GM12878 (cell line): ENCODE results near the gene ADCY7. TPM values are rescaled to one million over a fixed set of nuclear protein-coding genes. Genes with fewer than 3 reads are reported as not detected.

Source experiments
- ATAC-seq: fragments of 200-7000 bp; cut with Tn5 transposase; 3 replicates; pipeline ENCODE4 v1.9.1; 2020; ENCODE audit warnings: mild to moderate bottlenecking, moderate library complexity
- BruUV-seq: library from RNA; stranded (reverse); fragments of 400-500 nt; replicated peaks from 2 replicates; lab custom pipeline; 2021; lab: Mats Ljungman, UMichigan
- CTCF ChIA-PET: fragments of 300-600 bp; sonication (Branson Sonifier 250); formaldehyde crosslinking; extraction: SDS; loops from one replicate; lab custom pipeline; 2021; ENCODE audit warnings: inconsistent platforms; lab: Yijun Ruan, JAX
- POLR2A ChIA-PET: fragments of 350-600 bp; formaldehyde crosslinking; extraction: SDS; loops from one replicate; lab custom pipeline; 2021; ENCODE audit warnings: inconsistent platforms; lab: Charles Lee
- RAD21 ChIA-PET: fragments of 300-600 bp; sonication (Branson Sonifier 250); formaldehyde crosslinking; loops from one replicate; lab custom pipeline; 2023; ENCODE audit warnings: antibody characterized with exemption; ENCODE audit not compliant: unreplicated experiment; lab: Charles Lee
- SMC1A ChIA-PET: fragments of 300-600 bp; sonication (Branson Sonifier 250); formaldehyde crosslinking; loops from one replicate; lab custom pipeline; 2023; ENCODE audit not compliant: unreplicated experiment, uncharacterized antibody; lab: Charles Lee
- DNase-seq: peaks from one replicate; pipeline ENCODE4 v3.0.0-alpha.2; 2011; ENCODE audit warnings: low read depth, low spot score
- FAIRE-seq: peaks from 3 replicates; lab custom pipeline; 2011; peaks lifted over from hg19 to GRCh38; lab: Jason Lieb, UNC
- H2AFZ ChIP-seq: 2 replicates; pipeline ENCODE4 v1.6.0; 2011; ENCODE audit warnings: low read depth, low read length, control low read depth; ENCODE audit not compliant: control insufficient read depth
- H3K27ac ChIP-seq: 2 replicates; pipeline ENCODE4 v1.5.1; 2011; ENCODE audit warnings: control low read depth; ENCODE audit not compliant: control insufficient read depth, insufficient read depth
- H3K27me3 ChIP-seq, 2 experiments: replicated peaks in 1 of 2; 2 replicates each; pipeline versions ENCODE4 v1.6.0 to v1.6.1; 2011; ENCODE audit warnings: low read length in 1 of 2; ENCODE audit not compliant: control insufficient read depth in 2 of 2, insufficient read depth in 2 of 2
- H3K36me3 ChIP-seq, 2 experiments: 2 replicates each; pipeline ENCODE4 v1.5.1; 2011; ENCODE audit warnings: low read length in 1 of 2; ENCODE audit not compliant: control insufficient read depth in 2 of 2, insufficient read depth in 2 of 2
- H3K4me1 ChIP-seq: 2 replicates; pipeline ENCODE4 v1.6.1; 2011; ENCODE audit warnings: mild to moderate bottlenecking, low read length, moderate library complexity, mixed read lengths; ENCODE audit not compliant: control insufficient read depth, insufficient read depth
- H3K4me2 ChIP-seq: 2 replicates; pipeline ENCODE4 v1.6.0; 2011; ENCODE audit warnings: control low read depth; ENCODE audit not compliant: control insufficient read depth, insufficient read depth
- H3K4me3 ChIP-seq: fragments of 200-600 bp; sonication (generic); 2 replicates; pipeline ENCODE4 v1.5.1; 2016
- H3K79me2 ChIP-seq: 2 replicates; pipeline ENCODE4 v1.6.0; 2011; ENCODE audit warnings: low read length; ENCODE audit not compliant: control insufficient read depth, insufficient read depth
- H3K9ac ChIP-seq: 2 replicates; pipeline ENCODE4 v1.8.0; 2011; ENCODE audit warnings: low read length, control low read depth, mixed read lengths; ENCODE audit not compliant: control insufficient read depth, insufficient read depth
- H3K9me3 ChIP-seq: replicated peaks from 3 replicates; pipeline ENCODE4 v1.5.1; 2011; ENCODE audit warnings: mild to moderate bottlenecking, low read length; ENCODE audit not compliant: control insufficient read depth, insufficient read depth
- H4K20me1 ChIP-seq: 2 replicates; pipeline ENCODE4 v1.6.0; 2011; ENCODE audit not compliant: control insufficient read depth, insufficient read depth
- ATF2 ChIP-seq: IDR thresholded peaks from 2 replicates; pipeline ENCODE4 v1.6.1; 2012; ENCODE audit warnings: low read length, inconsistent platforms
- BHLHE40 ChIP-seq, 2 experiments: fragments of 450-650 bp in 1 of 2; IDR thresholded peaks; 2 replicates each; pipeline ENCODE4 v1.6.1; 2011 to 2017; ENCODE audit warnings: low read depth in 2 of 2, borderline replicate concordance in 1 of 2, improper control_type of control experiment in 1 of 2, low read length in 1 of 2, mild to moderate bottlenecking in 1 of 2
- CBX5 ChIP-seq: sonication (generic); IDR thresholded peaks from 2 replicates; pipeline ENCODE4 v1.6.1; 2016; ENCODE audit warnings: low read depth, moderate library complexity, mild to moderate bottlenecking, inconsistent platforms
- EGR1 ChIP-seq, 2 experiments: IDR thresholded peaks; 1 replicate in 1 of 2; 2 replicates in 1 of 2; pipeline ENCODE4 v1.6.1; 2011 to 2012; ENCODE audit warnings: low read depth in 2 of 2, low read length in 2 of 2, borderline replicate concordance in 1 of 2, mild to moderate bottlenecking in 1 of 2, moderate library complexity in 1 of 2
- HDAC6 ChIP-seq: fragments of 200-600 bp; sonication (generic); IDR thresholded peaks from one replicate; pipeline ENCODE4 v1.8.0; 2017; ENCODE audit warnings: antibody characterized with exemption; ENCODE audit not compliant: unreplicated experiment
- MEF2B ChIP-seq: fragments of 450-650 bp; IDR thresholded peaks from 2 replicates; pipeline ENCODE4 v1.6.1; 2018; ENCODE audit warnings: mild to moderate bottlenecking, moderate library complexity; ENCODE audit not compliant: partially characterized antibody, poor library complexity, severe bottlenecking
- NBN ChIP-seq: fragments of 450-650 bp; IDR thresholded peaks from 2 replicates; pipeline ENCODE4 v1.6.1; 2016
- NRF1 ChIP-seq: conservative IDR thresholded peaks from 2 replicates; pipeline ENCODE4 v1.6.1; 2011; ENCODE audit warnings: mild to moderate bottlenecking, low read depth, low read length, improper control_type of control experiment
- SKIL ChIP-seq: fragments of 450-650 bp; IDR thresholded peaks from 2 replicates; pipeline ENCODE4 v1.6.1; 2017; ENCODE audit warnings: mild to moderate bottlenecking, low read depth, inconsistent platforms; ENCODE audit not compliant: poor library complexity, severe bottlenecking
- SREBF2 ChIP-seq: IDR thresholded peaks from 2 replicates; pipeline ENCODE4 v1.6.1; 2012; ENCODE audit warnings: mild to moderate bottlenecking, low read length
- ZNF217 ChIP-seq: fragments of 450-650 bp; IDR thresholded peaks from 2 replicates; pipeline ENCODE4 v1.6.1; 2017; ENCODE audit warnings: antibody characterized with exemption, mild to moderate bottlenecking
- ZNF592 ChIP-seq: fragments of 450-650 bp; IDR thresholded peaks from 2 replicates; pipeline ENCODE4 v1.6.1; 2017; ENCODE audit warnings: mild to moderate bottlenecking, moderate library complexity
- WGBS: methylation state at CpG from one replicate; pipeline ENCODE4 v1.1.6; 2016; ENCODE audit warnings: low lambda C conversion rate; ENCODE audit not compliant: insufficient replicate concordance, insufficient coverage; ENCODE audit errors: missing lambda C conversion rate; 5-methylcytosine and 5-hydroxymethylcytosine counted together
- in situ Hi-C: fragments of 300-500 bp; cut with MboI; formaldehyde crosslinking; loops from 9 replicates; pipeline ENCODE4 v1.14.3; 2018; ENCODE audit warnings: mixed read lengths
- intact Hi-C: fragments of 100-400 bp; cut with micrococcal nuclease; formaldehyde crosslinking; loops from one replicate; pipeline ENCODE4 v1.14.2; 2022; ENCODE audit not compliant: unreplicated experiment
- polyA plus RNA-seq, 11 experiments: library from polyadenylated mRNA; depleted of rRNA in 4 of 11; unstranded in 6 of 11; stranded (reverse) in 5 of 11; fragments of >200 nt; fragmentation: Nextera tagmentation in 4 of 11; fragmentation: Illumina TruSeq in 1 of 11; extraction: Ambion mirVana in 4 of 11; extraction: Trizol in 1 of 11; gene quantifications; 1 replicate in 1 of 11; 2 replicates in 10 of 11; pipeline versions ENCODE4 v1.2.1 to v1.2.3, GENCODE V29; 2011 to 2016; ENCODE audit warnings: inconsistent platforms in 2 of 11, missing spikeins in 2 of 11, low read depth in 1 of 11
- total RNA-seq, 4 experiments: library from RNA; depleted of rRNA in 3 of 4; stranded (reverse); fragments of >200 nt in 3 of 4; fragmentation: Illumina TruSeq in 1 of 4; extraction: Trizol in 1 of 4; gene quantifications; 2 replicates each; pipeline versions ENCODE4 v1.2.1 to v1.2.3, GENCODE V29; 2013 to 2021

Gene ADCY7
- total and polyA plus RNA-seq, 10 of the 15 experiments (the other 5 are each of a cell fraction or from before 2014, with no cell fraction given): 1.2 to 87.9 (median 24.4) TPM

GRCh38 chr16:50263940-50264929, 2.1 kb upstream of the ADCY7 start:
- ChIA-PET SMC1A (interaction anchor here (1.2 to 6.7 kb wide), 3 partner anchors 10 to 24 kb away, joined by 4 to 73 read pairs (median 24); no protein-coding TSS in a partner anchor), POLR2A (interaction anchor here (2.7 kb wide), 1 partner anchor 11 kb away, joined by 15 read pairs; no protein-coding TSS in a partner anchor), RAD21 (interaction anchor here (1.3 to 1.6 kb wide), 5 partner anchors 10 to 488 kb away, joined by 3 to 5 read pairs (median 3); no protein-coding TSS in a partner anchor), CTCF (interaction anchor here (1.1 to 4.4 kb wide), 6 partner anchors 11 to 102 kb away, joined by 4 to 44 read pairs (median 6); no protein-coding TSS in a partner anchor)
- Histone ChIP-seq H3K4me2 (peak overlapping the region; percentile 43), H3K9me3 (no peaks in the 10 kb centered on the region; the same call in 2 of the 3 replicates), H3K27me3 (no peaks in the 10 kb centered on the region; a peak in 1 of 4 replicates), H3K79me2 (peaks cover 22% of the 10 kb centered on the region), H3K36me3 (no peaks in the 10 kb centered on the region), H3K27ac (peak overlapping the region; percentile 87; the same call in 1 of the 2 replicates), H3K4me3 (no peak overlapping the region), H2AFZ (peak overlapping the region; percentile 62), H3K4me1 (peaks cover 34% of the 10 kb centered on the region), H3K9ac (peak overlapping the region; percentile 16; the same call in 1 of the 2 replicates), H4K20me1 (no peaks in the 10 kb centered on the region)
- DNase-seq (peak; percentile 57), FAIRE-seq (peak; percentile 79), ATAC-seq (peak; percentile 37)
- no TSS peak for BruUV-seq
- in situ Hi-C loops: no loop called here
- intact Hi-C loops: loop anchor here (2.0 kb wide), 1 partner anchor 69 kb away; no protein-coding TSS in a partner anchor
- WGBS: 2% methylated on average over 7 of the region's 8 CpGs
- no peak for TF ChIP-seq HDAC6
- peak; percentile 47 to 57; a peak in 3 of 4 replicates for TF ChIP-seq BHLHE40 (IDR thresholded peaks at IDR 0.05; ENCODE audit: borderline replicate concordance in 1 of 2, low read depth in 2 of 2, low read length in 1 of 2)
- no peak for TF ChIP-seq EGR1 (IDR thresholded peaks at IDR 0.05; ENCODE audit: borderline replicate concordance in 1 of 2, low read depth in 2 of 2, low read length in 2 of 2)
- no peak for TF ChIP-seq NBN
- peak; percentile 67; the same call in 1 of the 2 replicates for TF ChIP-seq ZNF217
- TF ChIP-seq MEF2B: no peak
- TF ChIP-seq CBX5: peak; percentile 63
- no peak for TF ChIP-seq ZNF592
- peak; percentile 53 for TF ChIP-seq SKIL
- TF ChIP-seq NRF1: no peak
- peak; percentile 78; the same call in 1 of the 2 replicates for TF ChIP-seq ATF2
- no peak for TF ChIP-seq SREBF2
